H9 (cell line): ENCODE measurements around the gene PPP1R9A. TPM values are rescaled to one million over a fixed set of nuclear protein-coding genes. Genes with fewer than 3 reads are reported as not detected.

ENCODE experiments used
- DNase-seq: peaks from one replicate; pipeline ENCODE4 v3.0.0-alpha.2; 2017
- H2AFZ ChIP-seq: one replicate; pipeline ENCODE4 v1.6.1; 2013; ENCODE audit warnings: mild to moderate bottlenecking, low read length, control low read depth, moderate library complexity
- H2AK5ac ChIP-seq: 2 replicates; pipeline ENCODE4 v1.6.1; 2013; ENCODE audit warnings: low read length, control low read depth, mixed read lengths; ENCODE audit not compliant: insufficient read length
- H2BK120ac ChIP-seq: one replicate; pipeline ENCODE4 v1.6.1; 2013; ENCODE audit warnings: low read depth, mild to moderate bottlenecking, low read length, control low read depth, inconsistent platforms; ENCODE audit not compliant: poor library complexity, severe bottlenecking
- H2BK12ac ChIP-seq: 2 replicates; pipeline ENCODE4 v1.6.1; 2013; ENCODE audit warnings: low read length, control low read depth, mixed read lengths, low read depth; ENCODE audit not compliant: insufficient read length
- H2BK15ac ChIP-seq: 2 replicates; pipeline ENCODE4 v1.6.1; 2013; ENCODE audit warnings: low read depth, low read length, control low read depth
- H2BK20ac ChIP-seq: one replicate; pipeline ENCODE4 v1.6.1; 2013; ENCODE audit warnings: low read depth, mild to moderate bottlenecking, low read length, control low read depth, inconsistent platforms; ENCODE audit not compliant: poor library complexity, severe bottlenecking
- H2BK5ac ChIP-seq: 2 replicates; pipeline ENCODE4 v1.6.1; 2013; ENCODE audit warnings: low read length, control low read depth, mixed read lengths; ENCODE audit not compliant: insufficient read length
- H3K14ac ChIP-seq: 2 replicates; pipeline ENCODE4 v1.6.1; 2013; ENCODE audit warnings: low read length, control low read depth; ENCODE audit not compliant: insufficient read depth
- H3K18ac ChIP-seq: 2 replicates; pipeline ENCODE4 v1.6.1; 2013; ENCODE audit warnings: low read depth, mild to moderate bottlenecking, mixed read lengths, low read length, control low read depth; ENCODE audit not compliant: insufficient read length
- H3K23ac ChIP-seq: 2 replicates; pipeline ENCODE4 v1.6.1; 2013; ENCODE audit warnings: low read length, control low read depth, mixed read lengths, low read depth; ENCODE audit not compliant: insufficient read length
- H3K23me2 ChIP-seq: 2 replicates; pipeline ENCODE4 v1.6.1; 2013; ENCODE audit warnings: low read depth, mild to moderate bottlenecking, mixed read lengths, low read length, control low read depth; ENCODE audit not compliant: insufficient read length, poor library complexity, severe bottlenecking
- H3K27ac ChIP-seq: 2 replicates; pipeline ENCODE4 v1.5.1; 2013; ENCODE audit warnings: low read length, control low read depth, mixed read lengths, low read depth; ENCODE audit not compliant: insufficient read length
- H3K27me3 ChIP-seq: 2 replicates; pipeline ENCODE4 v1.6.1; 2013; ENCODE audit warnings: low read length, control low read depth, inconsistent platforms; ENCODE audit not compliant: insufficient read depth
- H3K4ac ChIP-seq: 2 replicates; pipeline ENCODE4 v1.6.1; 2013; ENCODE audit warnings: low read depth, mild to moderate bottlenecking, control low read depth, inconsistent platforms, low read length, moderate library complexity
- H3K4me1 ChIP-seq: 2 replicates; pipeline ENCODE4 v1.6.1; 2013; ENCODE audit warnings: low read length, control low read depth, inconsistent platforms; ENCODE audit not compliant: insufficient read depth
- H3K4me2 ChIP-seq: 2 replicates; pipeline ENCODE4 v1.6.1; 2013; ENCODE audit warnings: low read length, control low read depth, mixed read lengths; ENCODE audit not compliant: insufficient read length, insufficient read depth
- H3K56ac ChIP-seq: 2 replicates; pipeline ENCODE4 v1.6.1; 2013; ENCODE audit warnings: low read depth, mild to moderate bottlenecking, mixed read lengths, low read length, control low read depth; ENCODE audit not compliant: insufficient read length
- H3K79me1 ChIP-seq: 2 replicates; pipeline ENCODE4 v1.6.1; 2013; ENCODE audit warnings: low read depth, mild to moderate bottlenecking, moderate library complexity, low read length, control low read depth, inconsistent platforms; ENCODE audit not compliant: insufficient read depth, poor library complexity, severe bottlenecking
- H3K79me2 ChIP-seq: 2 replicates; pipeline ENCODE4 v1.6.1; 2013; ENCODE audit warnings: low read length, control low read depth, inconsistent platforms; ENCODE audit not compliant: insufficient read depth
- H3K9ac ChIP-seq: 2 replicates; pipeline ENCODE4 v1.6.1; 2013; ENCODE audit warnings: low read length, control low read depth, mixed read lengths; ENCODE audit not compliant: insufficient read length; ENCODE audit errors: extremely low read depth
- H3K9me3 ChIP-seq: one replicate; pipeline ENCODE4 v1.6.1; 2013; ENCODE audit warnings: low read depth, low read length, inconsistent platforms; ENCODE audit not compliant: control insufficient read depth
- H3T11ph ChIP-seq: one replicate; pipeline ENCODE4 v1.6.1; 2013; ENCODE audit warnings: mild to moderate bottlenecking, low read length, control low read depth, inconsistent platforms
- H4K20me1 ChIP-seq: one replicate; pipeline ENCODE4 v1.6.1; 2013; ENCODE audit not compliant: control insufficient read depth, insufficient read length, insufficient read depth
- H4K5ac ChIP-seq: 2 replicates; pipeline ENCODE4 v1.6.1; 2013; ENCODE audit warnings: low read depth, mild to moderate bottlenecking, mixed read lengths, low read length, control low read depth; ENCODE audit not compliant: insufficient read length
- H4K8ac ChIP-seq: replicated peaks from 2 replicates; pipeline ENCODE4 v1.6.1; 2013; ENCODE audit warnings: low read length, control low read depth, mixed read lengths, low read depth; ENCODE audit not compliant: insufficient read length
- H4K91ac ChIP-seq: 2 replicates; pipeline ENCODE4 v1.6.1; 2013; ENCODE audit warnings: low read depth, mild to moderate bottlenecking, moderate library complexity, mixed read lengths, low read length, control low read depth; ENCODE audit not compliant: insufficient read length
- H3K27ac Mint-ChIP-seq, 3 experiments: 2 replicates in 2 of 3; 3 replicates in 1 of 3; pipeline ENCODE4 v1.8.0; 2020 to 2021; ENCODE audit warnings: mixed read lengths in 3 of 3, mild to moderate bottlenecking in 1 of 3, moderate library complexity in 1 of 3
- H3K27me3 Mint-ChIP-seq: 2 replicates; pipeline ENCODE4 v1.8.0; 2021; ENCODE audit warnings: low read depth, mild to moderate bottlenecking, moderate library complexity, mixed read lengths
- H3K36me3 Mint-ChIP-seq, 3 experiments: 2 replicates in 2 of 3; 3 replicates in 1 of 3; pipeline ENCODE4 v1.8.0; 2020 to 2021; ENCODE audit warnings: low read depth in 3 of 3, mixed read lengths in 3 of 3; ENCODE audit not compliant: insufficient read depth in 1 of 3
- H3K4me1 Mint-ChIP-seq, 2 experiments: 2 replicates each; pipeline ENCODE4 v1.8.0; 2020; ENCODE audit warnings: mixed read lengths in 2 of 2
- H3K4me3 Mint-ChIP-seq, 2 experiments: 2 replicates in 1 of 2; 3 replicates in 1 of 2; pipeline ENCODE4 v1.8.0; 2020 to 2021; ENCODE audit warnings: mild to moderate bottlenecking in 2 of 2, mixed read lengths in 2 of 2, moderate library complexity in 1 of 2
- H3K9me3 Mint-ChIP-seq, 2 experiments: 2 replicates in 1 of 2; 3 replicates in 1 of 2; pipeline ENCODE4 v1.8.0; 2020; ENCODE audit warnings: mild to moderate bottlenecking in 2 of 2, mixed read lengths in 2 of 2, moderate library complexity in 1 of 2
- WGBS: extraction: QIAGEN DNeasy Blood & Tissue Kit; methylation state at CpG from one replicate; pipeline ENCODE4 v1.1.7; 2013; ENCODE audit warnings: missing lambda C conversion rate, low lambda C conversion rate, mixed read lengths; ENCODE audit not compliant: insufficient read length; ENCODE audit errors: extremely low coverage; 5-methylcytosine and 5-hydroxymethylcytosine counted together
- total RNA-seq: library from RNA; stranded (reverse); gene quantifications from 2 replicates; pipeline ENCODE4 v1.2.1, GENCODE V29; 2021
- TF ChIP-seq, protein P1 (sequence below): fragments of 200-600 bp; sonication (generic); conservative IDR thresholded peaks from 3 replicates; pipeline ENCODE4 v1.8.0; 2021; ENCODE audit warnings: antibody characterized with exemption, mild to moderate bottlenecking

PPP1R9A gene
- total RNA-seq, 1 experiment from 2014 or later, result 17.0 TPM

DNA sequence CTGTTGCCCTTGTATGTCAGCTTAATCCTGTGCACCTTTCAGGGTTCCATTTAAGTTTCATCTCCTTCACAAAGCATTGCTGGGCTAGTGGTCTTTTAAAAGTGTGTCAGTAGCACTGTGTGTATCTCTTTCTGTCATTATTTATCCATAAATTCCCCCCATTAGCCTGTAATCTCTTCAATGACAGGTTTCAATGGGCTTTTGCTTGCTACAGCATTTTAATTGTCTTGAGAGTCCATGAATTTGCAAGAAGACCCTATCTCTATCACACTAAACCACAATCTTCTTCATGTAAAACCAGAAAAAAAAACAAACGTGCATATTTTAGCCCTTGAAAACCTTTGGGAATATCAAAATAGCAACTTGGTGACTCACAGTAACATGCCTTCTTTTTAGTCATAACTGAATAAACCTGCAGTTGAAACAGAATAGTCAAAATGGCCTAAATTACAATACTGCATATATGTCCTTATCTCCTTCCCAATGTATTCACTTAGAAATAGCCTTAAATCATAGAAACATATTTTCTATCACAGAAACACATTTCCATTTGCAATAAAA, 298.4 kb downstream of the PPP1R9A start:
- H3K4ac ChIP-seq, result no peak overlapping the region
- H4K8ac ChIP-seq, result no peak overlapping the region
- no peak overlapping the region for H3K27ac ChIP-seq
- no peaks in the 10 kb centered on the region for H3K79me1 ChIP-seq
- H3K9me3 Mint-ChIP-seq, result no peaks in the 10 kb centered on the region
- no peaks in the 10 kb centered on the region for H3K79me2 ChIP-seq
- no peak overlapping the region for H2BK5ac ChIP-seq
- TF ChIP-seq, protein P1, sequence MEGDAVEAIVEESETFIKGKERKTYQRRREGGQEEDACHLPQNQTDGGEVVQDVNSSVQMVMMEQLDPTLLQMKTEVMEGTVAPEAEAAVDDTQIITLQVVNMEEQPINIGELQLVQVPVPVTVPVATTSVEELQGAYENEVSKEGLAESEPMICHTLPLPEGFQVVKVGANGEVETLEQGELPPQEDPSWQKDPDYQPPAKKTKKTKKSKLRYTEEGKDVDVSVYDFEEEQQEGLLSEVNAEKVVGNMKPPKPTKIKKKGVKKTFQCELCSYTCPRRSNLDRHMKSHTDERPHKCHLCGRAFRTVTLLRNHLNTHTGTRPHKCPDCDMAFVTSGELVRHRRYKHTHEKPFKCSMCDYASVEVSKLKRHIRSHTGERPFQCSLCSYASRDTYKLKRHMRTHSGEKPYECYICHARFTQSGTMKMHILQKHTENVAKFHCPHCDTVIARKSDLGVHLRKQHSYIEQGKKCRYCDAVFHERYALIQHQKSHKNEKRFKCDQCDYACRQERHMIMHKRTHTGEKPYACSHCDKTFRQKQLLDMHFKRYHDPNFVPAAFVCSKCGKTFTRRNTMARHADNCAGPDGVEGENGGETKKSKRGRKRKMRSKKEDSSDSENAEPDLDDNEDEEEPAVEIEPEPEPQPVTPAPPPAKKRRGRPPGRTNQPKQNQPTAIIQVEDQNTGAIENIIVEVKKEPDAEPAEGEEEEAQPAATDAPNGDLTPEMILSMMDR, result no peak
- no peak overlapping the region for H2BK20ac ChIP-seq
- H3K4me3 Mint-ChIP-seq, result no peak overlapping the region
- no peak overlapping the region for H3K27ac Mint-ChIP-seq
- H3K9ac ChIP-seq, result no peak overlapping the region
- H3K18ac ChIP-seq, result no peak overlapping the region
- H3K27me3 ChIP-seq, result no peaks in the 10 kb centered on the region
- H3K27me3 Mint-ChIP-seq, result no peaks in the 10 kb centered on the region
- H3K23ac ChIP-seq, result no peak overlapping the region
- no peak overlapping the region for H4K91ac ChIP-seq
- H2AFZ ChIP-seq, result no peak overlapping the region
- no peak overlapping the region for H2BK15ac ChIP-seq
- H3K4me1 Mint-ChIP-seq, result no peaks in the 10 kb centered on the region
- peaks cover 3% of the 10 kb centered on the region for H4K20me1 ChIP-seq
- no peaks in the 10 kb centered on the region for H3K23me2 ChIP-seq
- H2BK12ac ChIP-seq, result no peak overlapping the region
- H3K36me3 Mint-ChIP-seq, result no peaks in the 10 kb centered on the region; a peak in 1 of 7 replicates
- H3T11ph ChIP-seq, result no peak overlapping the region
- no CpG with 5 or more reads among the region's 1 CpG for WGBS
- no peaks in the 10 kb centered on the region for H3K4me1 ChIP-seq
- H4K5ac ChIP-seq, result no peak overlapping the region
- no peak overlapping the region for H3K4me2 ChIP-seq
- no peak for DNase-seq
- H3K14ac ChIP-seq, result no peak overlapping the region
- no peak overlapping the region for H2BK120ac ChIP-seq
- no peak overlapping the region for H3K56ac ChIP-seq
- no peak overlapping the region for H2AK5ac ChIP-seq
- no peaks in the 10 kb centered on the region for H3K9me3 ChIP-seq
